ENCODE measurements around the gene CDC16. TPM values are rescaled to one million over a fixed set of nuclear protein-coding genes. Genes with fewer than 3 reads are reported as not detected.

The CDC16 gene
- total RNA-seq, 2 experiments from 2014 or later = 23.1 to 48.7 TPM

- CTCF ChIA-PET (ENCODE audit: unreplicated experiment) = no interaction called here
- H3K4me1 ChIP-seq (ENCODE audit: insufficient read depth, low read length, poor library complexity, severe bottlenecking) = peaks cover 30% of the 10 kb centered on the region
- no peak overlapping the region for H3K4me3 ChIP-seq (ENCODE audit: low read depth, low read length, poor library complexity, severe bottlenecking)
- no peak for TF ChIP-seq EZH2phosphoT487 (IDR thresholded peaks at IDR 0.05; ENCODE audit: borderline replicate concordance, low read depth, low read length)
- TF ChIP-seq CTCF (conservative IDR thresholded peaks at IDR 0.05; ENCODE audit: low read length) = no peak
- no peak overlapping the region for H3K27ac ChIP-seq (ENCODE audit: low read depth, low read length, poor library complexity, severe bottlenecking)
- peaks cover 35% of the 10 kb centered on the region for H4K20me1 ChIP-seq (ENCODE audit: insufficient read depth, low read length)
- no peak overlapping the region for H3K4me2 ChIP-seq (ENCODE audit: low read length)
- no peaks in the 10 kb centered on the region for H3K9me3 ChIP-seq (ENCODE audit: low read length)
- no peak overlapping the region for H2AFZ ChIP-seq (ENCODE audit: low read length)
- no peaks in the 10 kb centered on the region for H3K9me2 ChIP-seq (ENCODE audit: insufficient read depth, low read length)
- BruUV-seq (replicated peaks) = no TSS peak
- POLR2A ChIA-PET = interaction anchor here (0.7 kb wide), 1 partner anchor 1112 kb away, joined by 3 read pairs; the partner anchor contains the start of gene CUL4A
- peaks cover 96% of the 10 kb centered on the region for H3K36me3 ChIP-seq (ENCODE audit: insufficient read depth, low read length)
- no peak for DNase-seq (ENCODE audit: low spot score)
- H3K79me2 ChIP-seq (ENCODE audit: insufficient read depth, low read depth, low read length) = peaks cover 93% of the 10 kb centered on the region
- intact Hi-C loops (cut with micrococcal nuclease; ENCODE audit: unreplicated experiment) = no loop called here
Measured at GRCh38 chr13:114321256-114321655, 86.6 kb downstream of the CDC16 start.

Small RNA genes lying within 50 kb of the gene (microRNA-seq; reads per million reads assigned to microRNA genes)
- gene MIR4502 (ENCODE audit: borderline replicate concordance) = not detected
- gene MIR548AR (ENCODE audit: borderline replicate concordance) = not detected

Small RNA genes lying within 50 kb of the gene (small RNA-seq; reads per million reads assigned to genes)
- gene MIR4502 (not detected), gene MIR548AR (not detected)

Other genes with a start within 250 kb of the CDC16 start
- 3.6 and 4.4 TPM in 2 replicates for gene RASA3, start 102.3 kb upstream of the CDC16 start, total RNA-seq (2014; rRNA removed; shearing (Covaris generic))
- gene RASA3, start 102.3 kb upstream of the CDC16 start, total RNA-seq (2022) = 15.0 and 17.9 TPM in 2 replicates
- gene CFAP97D2, start 55.6 kb upstream of the CDC16 start, total RNA-seq (2014; rRNA removed; shearing (Covaris generic)) = not detected in 2 replicates
- gene CFAP97D2, start 55.6 kb upstream of the CDC16 start, total RNA-seq (2022) = not detected in 2 replicates
- gene UPF3A, start 46.7 kb downstream of the CDC16 start, total RNA-seq (2014; rRNA removed; shearing (Covaris generic)) = 26.2 and 27.8 TPM in 2 replicates
- 55.4 and 62.8 TPM in 2 replicates for gene UPF3A, start 46.7 kb downstream of the CDC16 start, total RNA-seq (2022)
- gene CHAMP1, start 79.6 kb downstream of the CDC16 start, total RNA-seq (2014; rRNA removed; shearing (Covaris generic)) = 12.4 and 13.6 TPM in 2 replicates
- 37.9 and 42.8 TPM in 2 replicates for gene CHAMP1, start 79.6 kb downstream of the CDC16 start, total RNA-seq (2022)